HepG2 (cell line): ENCODE results near the gene ARHGAP5. TPM values are rescaled to one million over a fixed set of nuclear protein-coding genes. Genes with fewer than 3 reads are reported as not detected.
A peak's percentile ranks its signal among the peaks of the same experiment; 100 is the strongest.

Source experiments
- ARID3A ChIP-seq: IDR thresholded peaks from 2 replicates; pipeline ENCODE4 v1.6.1; 2012; ENCODE audit warnings: low read depth, low read length, improper control_type of control experiment
- GMEB2 ChIP-seq: IDR thresholded peaks from 2 replicates; pipeline ENCODE4 v1.6.1; 2016; ENCODE audit warnings: missing biosample characterization, missing genetic modification reagents, low read depth
- PLRG1 ChIP-seq: fragments of 450-650 bp; conservative IDR thresholded peaks from 2 replicates; pipeline ENCODE4 v1.6.1; 2016
- TCF12 ChIP-seq, 2 experiments: fragments of 450-650 bp in 1 of 2; sonication (generic) in 1 of 2; formaldehyde crosslinking in 1 of 2; IDR thresholded peaks; 2 replicates each; pipeline versions ENCODE4 v1.6.1 to v1.8.0; 2017 to 2022; ENCODE audit warnings: antibody characterized with exemption in 1 of 2, mild to moderate bottlenecking in 1 of 2, missing genetic modification reagents in 1 of 2, moderate library complexity in 1 of 2
- ZBTB25 ChIP-seq: IDR thresholded peaks from 2 replicates; pipeline ENCODE4 v1.6.1; 2018; ENCODE audit warnings: missing genetic modification reagents
- ZBTB43 ChIP-seq: sonication (generic); formaldehyde crosslinking; conservative IDR thresholded peaks from 2 replicates; pipeline ENCODE4 v1.4.0; 2020; ENCODE audit warnings: missing genetic modification reagents
- ZFYVE20 ChIP-seq: sonication (generic); formaldehyde crosslinking; IDR thresholded peaks from 2 replicates; pipeline ENCODE4 v1.8.0; 2023; ENCODE audit warnings: low read depth, mild to moderate bottlenecking, moderate library complexity, missing genetic modification reagents, borderline replicate concordance
- ZHX2 ChIP-seq, 2 experiments: sonication (generic) in 1 of 2; formaldehyde crosslinking in 1 of 2; IDR thresholded peaks; 2 replicates each; pipeline versions ENCODE4 v1.6.1 to v1.9.0; 2014 to 2022; ENCODE audit warnings: antibody characterized with exemption in 1 of 2, borderline replicate concordance in 1 of 2, inconsistent platforms in 1 of 2, low read depth in 1 of 2, missing genetic modification reagents in 1 of 2
- ZNF577 ChIP-seq: sonication (generic); formaldehyde crosslinking; IDR thresholded peaks from 2 replicates; pipeline ENCODE4 v1.4.0; 2020; ENCODE audit warnings: mild to moderate bottlenecking, low read depth, missing genetic modification reagents, borderline replicate concordance
- ZNF784 ChIP-seq: sonication (generic); formaldehyde crosslinking; IDR thresholded peaks from 2 replicates; pipeline ENCODE4 v1.5.1; 2020; ENCODE audit warnings: missing genetic modification reagents, mild to moderate bottlenecking, borderline replicate concordance
- polyA plus RNA-seq, 8 experiments: library from polyadenylated mRNA; depleted of rRNA in 3 of 8; stranded (reverse) in 7 of 8; unstranded in 1 of 8; fragments of >200 nt; fragmentation: Illumina TruSeq in 4 of 8; extraction: Trizol in 4 of 8; gene quantifications; 2 replicates each; pipeline versions ENCODE4 v1.2.1 to v1.2.3, GENCODE V29; 2011 to 2016; ENCODE audit warnings: low read depth in 4 of 8, missing spikeins in 1 of 8, mixed read lengths in 1 of 8; ENCODE audit not compliant: insufficient read depth in 1 of 8
- total RNA-seq, 5 experiments: library from RNA; depleted of rRNA; stranded (reverse); fragments of >200 nt; fragmentation: Illumina TruSeq; extraction: Trizol; gene quantifications; 2 replicates each; pipeline ENCODE4 v1.2.3, GENCODE V29; 2016; ENCODE audit warnings: low read depth in 1 of 5

ARHGAP5 gene
- total and polyA plus RNA-seq, 2 of the 13 experiments (the other 11 are each of a cell fraction or from before 2014, with no cell fraction given), result 33.7 to 144 TPM

- TF ChIP-seq GMEB2 (CRISPR knock-in tag) (no peak), ZBTB25 (CRISPR knock-in tag) (no peak), ZNF784 (CRISPR knock-in tag) (no peak), ZBTB43 (CRISPR knock-in tag) (no peak), TCF12 (IDR thresholded peaks at IDR 0.05) (no peak), TCF12 (CRISPR knock-in tag; IDR thresholded peaks at IDR 0.05) (no peak), ZFYVE20 (CRISPR knock-in tag) (no peak), ZNF577 (CRISPR knock-in tag) (no peak), ZHX2 (IDR thresholded peaks at IDR 0.05; ENCODE audit: low read depth) (no peak), ZHX2 (CRISPR knock-in tag; IDR thresholded peaks at IDR 0.05; ENCODE audit: borderline replicate concordance) (peak; percentile 18; the same call in 1 of the 2 replicates), ARID3A (peak; percentile 19; the same call in 1 of the 2 replicates), PLRG1 (no peak)
Observed at GRCh38 chr14:32200368-32201192, 123.5 kb downstream of the ARHGAP5 start (continued).
